Neural progenitor cell (in vitro differentiated cells): ENCODE measurements around the gene UVSSA. TPM values are rescaled to one million over a fixed set of nuclear protein-coding genes. Genes with fewer than 3 reads are reported as not detected.

ENCODE experiments used
- DNase-seq: peaks from one replicate; pipeline ENCODE4 v3.0.0-alpha.2; 2016; ENCODE audit warnings: low spot score
- H2AFZ ChIP-seq: fragments of 200-600 bp; sonication (generic); replicated peaks from 2 replicates; pipeline ENCODE4 v1.6.1; 2016; ENCODE audit warnings: antibody characterized with exemption
- H3F3A ChIP-seq: fragments of 200-600 bp; sonication (generic); 2 replicates; pipeline ENCODE4 v1.6.1; 2016; ENCODE audit warnings: antibody characterized with exemption, low read depth
- H3K27ac ChIP-seq: fragments of 200-600 bp; sonication (generic); 2 replicates; pipeline ENCODE4 v1.5.1; 2016; ENCODE audit warnings: mild to moderate bottlenecking
- H3K27me3 ChIP-seq: fragments of 200-600 bp; sonication (generic); 2 replicates; pipeline ENCODE4 v1.6.1; 2016; ENCODE audit warnings: mild to moderate bottlenecking, moderate library complexity
- H3K36me3 ChIP-seq: fragments of 200-600 bp; sonication (generic); 2 replicates; pipeline ENCODE4 v1.5.1; 2016
- H3K4me1 ChIP-seq: fragments of 200-600 bp; sonication (generic); 2 replicates; pipeline ENCODE4 v1.6.1; 2016; ENCODE audit warnings: mixed run types
- H3K4me2 ChIP-seq: fragments of 200-600 bp; sonication (generic); 2 replicates; pipeline ENCODE4 v1.6.1; 2016
- H3K4me3 ChIP-seq: fragments of 200-600 bp; sonication (generic); 2 replicates; pipeline ENCODE4 v1.5.1; 2016
- H3K79me2 ChIP-seq: fragments of 200-600 bp; sonication (generic); 2 replicates; pipeline ENCODE4 v1.6.1; 2016; ENCODE audit warnings: low read depth
- H3K9ac ChIP-seq: fragments of 200-600 bp; sonication (generic); 2 replicates; pipeline ENCODE4 v1.6.1; 2016
- H3K9me3 ChIP-seq: fragments of 200-600 bp; sonication (generic); 2 replicates; pipeline ENCODE4 v1.5.1; 2016; ENCODE audit warnings: low read depth
- H4K20me1 ChIP-seq: fragments of 200-600 bp; sonication (generic); 2 replicates; pipeline ENCODE4 v1.6.1; 2016; ENCODE audit warnings: low read depth
- H3K27ac Mint-ChIP-seq: 3 replicates; pipeline ENCODE4 v1.8.0; 2021; ENCODE audit warnings: mixed read lengths
- H3K27me3 Mint-ChIP-seq: 2 replicates; pipeline ENCODE4 v1.8.0; 2022; ENCODE audit warnings: low read depth, mild to moderate bottlenecking, inconsistent platforms, moderate library complexity, mixed read lengths; ENCODE audit not compliant: insufficient read depth
- H3K36me3 Mint-ChIP-seq: 3 replicates; pipeline ENCODE4 v1.8.0; 2021; ENCODE audit warnings: mixed read lengths
- H3K4me1 Mint-ChIP-seq: 3 replicates; pipeline ENCODE4 v1.8.0; 2021; ENCODE audit warnings: mixed read lengths
- H3K4me3 Mint-ChIP-seq: 3 replicates; pipeline ENCODE4 v1.8.0; 2021; ENCODE audit warnings: mild to moderate bottlenecking, moderate library complexity, mixed read lengths
- H3K9me3 Mint-ChIP-seq: 3 replicates; pipeline ENCODE4 v1.8.0; 2020; ENCODE audit warnings: mixed read lengths
- CTCF ChIP-seq: fragments of 200-600 bp; sonication (generic); IDR thresholded peaks from 2 replicates; pipeline ENCODE4 v1.5.1; 2017; ENCODE audit warnings: antibody characterized with exemption, mild to moderate bottlenecking
- EZH2 ChIP-seq: fragments of 200-600 bp; sonication (generic); IDR thresholded peaks from 2 replicates; pipeline ENCODE4 v1.6.1; 2017; ENCODE audit warnings: antibody characterized with exemption, mild to moderate bottlenecking, moderate library complexity
- EZH2phosphoT487 ChIP-seq: fragments of 200-600 bp; sonication (generic); IDR thresholded peaks from 2 replicates; pipeline ENCODE4 v1.6.1; 2017; ENCODE audit warnings: antibody characterized with exemption
- total RNA-seq: library from RNA; depleted of rRNA; stranded (reverse); fragments of >200 nt; gene quantifications from 2 replicates; pipeline ENCODE4 v1.2.3, GENCODE V29; 2015; ENCODE audit warnings: low replicate concordance

UVSSA gene
- total RNA-seq, 1 donor from 2014 or later = 10.9 TPM

- no peak overlapping the region for H3K4me3 Mint-ChIP-seq
- H3K4me1 Mint-ChIP-seq = peaks cover 19% of the 10 kb centered on the region
- no peak for TF ChIP-seq EZH2
- no peak for TF ChIP-seq EZH2phosphoT487
- TF ChIP-seq CTCF = no peak
- H2AFZ ChIP-seq = no peak overlapping the region
- no peaks in the 10 kb centered on the region for H3K9me3 Mint-ChIP-seq
- H4K20me1 ChIP-seq = peaks cover 24% of the 10 kb centered on the region
- no peak overlapping the region for H3K9ac ChIP-seq
- no peak overlapping the region for H3K27ac ChIP-seq
- no peaks in the 10 kb centered on the region for H3K36me3 ChIP-seq
- no peaks in the 10 kb centered on the region for H3K27me3 ChIP-seq
- peaks cover 7% of the 10 kb centered on the region for H3K27me3 Mint-ChIP-seq
- H3K36me3 Mint-ChIP-seq = peaks cover 19% of the 10 kb centered on the region
- H3K9me3 ChIP-seq = no peaks in the 10 kb centered on the region
- no peak overlapping the region for H3K4me2 ChIP-seq
- H3K4me3 ChIP-seq = no peak overlapping the region
- peaks cover 4% of the 10 kb centered on the region for H3K4me1 ChIP-seq
- H3K79me2 ChIP-seq = peaks cover 96% of the 10 kb centered on the region
- peaks cover 20% of the 10 kb centered on the region for H3F3A ChIP-seq
- no peak for DNase-seq
- H3K27ac Mint-ChIP-seq = no peak overlapping the region
Observed at GRCh38 chr4:1305261-1305711, 41.7 kb upstream of the UVSSA start.

GRCh38 chr4:1305781-1306455 is 41.1 kb upstream of the UVSSA start:
- no peak for DNase-seq
- peaks cover 24% of the 10 kb centered on the region for H4K20me1 ChIP-seq

GRCh38 chr4:1307951-1308735 is 38.9 kb upstream of the UVSSA start:
- no peak overlapping the region for H3K27ac Mint-ChIP-seq
- peaks cover 23% of the 10 kb centered on the region for H3K36me3 Mint-ChIP-seq
- Histone ChIP-seq H3K9ac (no peak overlapping the region), H3K36me3 (no peaks in the 10 kb centered on the region), H3K4me2 (no peak overlapping the region), H2AFZ (no peak overlapping the region), H4K20me1 (peaks cover 27% of the 10 kb centered on the region), H3K79me2 (peaks cover 93% of the 10 kb centered on the region), H3F3A (peaks cover 20% of the 10 kb centered on the region), H3K4me1 (peaks cover 4% of the 10 kb centered on the region), H3K27me3 (no peaks in the 10 kb centered on the region), H3K27ac (no peak overlapping the region), H3K4me3 (no peak overlapping the region), H3K9me3 (no peaks in the 10 kb centered on the region)
- DNase-seq = no peak
- H3K4me3 Mint-ChIP-seq = no peak overlapping the region
- peaks cover 21% of the 10 kb centered on the region for H3K4me1 Mint-ChIP-seq
- peaks cover 9% of the 10 kb centered on the region for H3K27me3 Mint-ChIP-seq
- no peaks in the 10 kb centered on the region for H3K9me3 Mint-ChIP-seq
- TF ChIP-seq EZH2 (no peak), CTCF (no peak), EZH2phosphoT487 (no peak)

More at GRCh38 chr4:1305781-1306455, 41.1 kb upstream of the UVSSA start:
- H3K9me3 Mint-ChIP-seq = no peaks in the 10 kb centered on the region
- H3K9me3 ChIP-seq = no peaks in the 10 kb centered on the region
- H3K27me3 ChIP-seq = no peaks in the 10 kb centered on the region
- no peak for TF ChIP-seq CTCF
- TF ChIP-seq EZH2phosphoT487 = no peak
- TF ChIP-seq EZH2 = no peak
- peaks cover 20% of the 10 kb centered on the region for H3F3A ChIP-seq
- peaks cover 21% of the 10 kb centered on the region for H3K4me1 Mint-ChIP-seq
- H2AFZ ChIP-seq = no peak overlapping the region
- H3K9ac ChIP-seq = no peak overlapping the region
- peaks cover 4% of the 10 kb centered on the region for H3K4me1 ChIP-seq
- H3K4me2 ChIP-seq = no peak overlapping the region
- H3K4me3 ChIP-seq = no peak overlapping the region
- peaks cover 19% of the 10 kb centered on the region for H3K36me3 Mint-ChIP-seq
- H3K27ac Mint-ChIP-seq = peak overlapping the region; percentile 69
- peaks cover 96% of the 10 kb centered on the region for H3K79me2 ChIP-seq
- H3K27me3 Mint-ChIP-seq = peaks cover 7% of the 10 kb centered on the region
- no peak overlapping the region for H3K4me3 Mint-ChIP-seq
- no peak overlapping the region for H3K27ac ChIP-seq
- H3K36me3 ChIP-seq = no peaks in the 10 kb centered on the region
